HG03558 (cell line): ENCODE data around the gene LMAN2.
A peak's percentile ranks its signal among the peaks of the same experiment; 100 is the strongest.

Experiments
- ATAC-seq: cut with Tn5 transposase; IDR thresholded peaks from one replicate; pipeline ENCODE4 v1.9.1; 2021; ENCODE audit warnings: moderate number of reproducible peaks; ENCODE audit not compliant: unreplicated experiment; ENCODE audit errors: extremely low read depth

The LMAN2 gene

DNA sequence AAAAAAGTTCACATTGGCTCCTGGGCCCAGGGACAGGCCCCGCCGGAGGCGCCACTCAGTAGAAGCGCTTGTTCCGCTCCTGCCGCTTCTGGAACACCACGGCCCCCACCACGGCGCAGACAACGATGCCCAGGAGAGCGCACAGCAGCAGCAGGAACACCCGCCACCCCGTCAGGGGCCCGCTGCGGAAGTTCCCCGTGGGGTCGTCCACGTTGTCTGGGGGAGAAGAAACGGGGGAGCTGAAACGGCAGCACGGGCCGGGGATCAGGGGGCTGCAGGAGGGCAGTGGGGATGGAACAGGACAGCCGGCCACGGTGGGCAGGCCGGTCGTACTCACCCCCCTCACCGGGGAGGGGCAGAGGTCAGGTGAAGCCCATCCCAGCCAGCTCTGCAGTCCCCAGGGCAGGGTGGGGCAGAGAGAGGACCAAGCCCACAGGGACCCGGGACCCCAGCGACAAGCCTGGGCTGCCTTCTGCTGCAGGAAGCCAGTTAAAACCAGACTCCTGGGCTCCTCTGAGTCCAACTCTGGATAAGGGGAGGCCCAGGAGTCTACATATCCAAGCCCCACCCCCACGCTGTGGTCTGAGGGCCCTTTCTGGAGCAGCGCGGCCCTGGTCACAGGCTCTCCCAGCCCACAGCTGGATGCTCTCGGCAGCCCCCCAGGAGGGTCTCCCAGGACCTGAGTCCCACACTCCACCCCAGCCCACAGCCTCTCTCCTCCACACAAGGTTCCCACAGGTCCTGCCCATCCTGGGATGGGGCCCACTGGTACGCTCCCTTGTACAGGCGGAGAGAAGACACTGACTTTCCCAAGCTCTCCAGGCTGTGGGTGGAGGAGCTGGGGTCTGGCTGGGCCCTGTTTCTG, 19.2 kb downstream of the LMAN2 start:
- no peak for ATAC-seq

GRCh38 chr5:177330991-177331842, 20.3 kb downstream of the LMAN2 start:
- ATAC-seq: no peak

DNA sequence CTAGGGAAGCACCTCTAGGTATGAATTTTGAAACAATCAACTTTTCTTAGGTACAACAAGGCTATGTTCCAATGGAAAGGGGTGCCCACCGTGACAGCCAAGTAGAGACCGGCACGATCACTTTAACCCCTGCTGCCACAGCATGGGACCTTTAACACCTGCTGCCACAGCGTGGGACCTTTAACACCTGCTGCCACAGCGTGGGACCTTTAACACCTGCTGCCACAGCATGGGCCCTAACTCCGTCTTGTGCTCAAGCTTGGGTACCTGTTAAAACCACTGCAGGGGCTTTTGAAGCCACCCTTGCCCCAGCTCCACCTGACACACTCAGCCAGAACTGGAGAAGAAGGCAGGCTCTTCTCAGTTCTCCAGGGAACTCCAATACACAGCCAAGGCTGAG, 21.6 kb downstream of the LMAN2 start:
- ATAC-seq: no peak

- no peak for ATAC-seq
Measured at GRCh38 chr5:177328545-177329231, 22.8 kb downstream of the LMAN2 start.

DNA sequence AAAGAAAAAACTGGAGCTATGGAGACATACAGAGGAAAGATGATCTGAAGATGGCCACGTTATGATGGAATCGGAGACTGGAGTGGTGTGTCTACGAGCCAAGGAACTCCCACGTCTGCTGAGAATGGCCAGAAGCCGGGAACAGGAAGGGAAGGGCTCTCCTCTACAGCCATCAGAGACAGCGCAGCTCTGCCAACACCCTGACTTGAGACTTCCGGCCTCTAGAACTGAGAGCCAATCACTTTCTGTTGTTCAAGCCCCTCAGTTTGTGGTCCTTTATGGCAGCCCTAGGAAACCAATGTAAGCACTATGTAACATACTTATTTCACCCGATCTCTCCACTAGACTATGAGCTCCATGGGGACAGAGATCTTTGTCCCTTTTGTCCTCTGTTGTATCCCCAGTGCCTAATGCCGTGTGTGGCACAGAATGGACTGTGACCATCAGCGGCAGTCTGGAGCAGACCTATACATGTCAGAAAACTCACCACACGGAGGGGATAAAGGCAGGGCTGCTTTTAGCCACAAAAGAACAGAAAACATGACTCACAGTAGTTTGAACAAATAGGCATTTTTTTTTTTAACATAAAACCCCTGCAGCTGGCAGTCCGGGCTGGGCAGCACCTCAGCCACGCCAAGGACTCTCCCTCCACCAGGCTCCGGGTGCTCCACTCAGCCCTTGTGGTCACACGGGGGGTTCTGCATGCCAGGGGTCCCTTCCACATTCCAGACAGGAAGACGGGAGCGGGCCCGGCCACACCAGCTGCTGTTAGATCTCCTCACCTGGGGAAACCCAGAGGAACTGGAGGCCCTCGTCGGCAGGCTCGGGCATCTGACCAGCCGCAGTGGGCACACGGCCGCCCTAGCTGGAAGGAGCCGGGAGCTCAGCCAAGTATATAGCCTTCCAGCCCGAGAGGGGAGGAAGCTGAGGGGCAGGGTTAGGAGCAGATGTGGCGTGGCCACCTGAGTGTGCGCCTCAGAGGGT, 23.6 kb downstream of the LMAN2 start:
- ATAC-seq: no peak

DNA sequence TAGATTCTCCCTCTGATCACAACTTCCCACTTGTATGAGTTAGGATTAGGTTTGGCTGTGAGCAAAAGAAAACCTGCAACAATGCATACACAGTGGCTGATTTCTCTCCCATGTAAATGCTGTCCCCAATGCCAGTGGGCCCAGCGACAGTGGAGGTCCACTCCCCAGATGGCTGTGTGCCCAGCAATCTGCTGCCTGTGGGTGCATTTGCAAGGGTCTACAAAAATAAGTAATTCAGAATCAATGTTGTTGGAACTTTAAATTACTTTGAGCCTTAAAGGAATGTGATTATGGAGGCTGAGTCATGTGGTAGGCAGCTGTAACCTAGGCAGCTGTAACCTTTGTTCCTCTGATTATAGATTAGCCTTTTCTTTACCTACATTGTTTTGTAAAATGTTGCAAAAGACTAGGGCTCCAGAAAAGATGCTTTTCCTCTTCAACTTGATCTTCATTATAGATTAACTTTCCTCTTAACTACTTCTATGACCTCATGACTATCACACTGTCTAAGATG, 25.5 kb downstream of the LMAN2 start:
- ATAC-seq: no peak

GRCh38 chr5:177320879-177321278, 30.6 kb downstream of the LMAN2 start:
- ATAC-seq: no peak

GRCh38 chr5:177319913-177320588, 31.4 kb downstream of the LMAN2 start:
- no peak for ATAC-seq

DNA sequence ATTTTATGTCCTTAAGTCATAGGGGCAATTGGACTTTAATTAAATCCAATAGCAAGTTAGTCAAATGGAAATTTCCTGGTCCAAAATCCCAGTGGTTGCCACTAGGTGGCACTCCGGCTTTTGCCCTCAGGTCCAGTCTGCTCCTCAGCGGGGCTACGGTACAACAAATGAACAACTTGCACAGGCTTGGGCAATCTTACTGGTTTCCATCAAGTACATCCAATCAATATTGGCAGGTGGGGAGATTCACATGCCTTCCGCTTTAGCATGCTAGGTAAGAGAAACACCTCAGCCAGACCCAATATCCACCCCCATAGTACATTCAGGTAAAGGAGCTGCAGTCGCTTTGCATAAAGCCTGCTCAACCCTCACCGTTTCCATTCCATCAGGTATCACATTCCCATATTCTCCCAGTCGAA, 33.5 kb downstream of the LMAN2 start:
- no peak for ATAC-seq

DNA sequence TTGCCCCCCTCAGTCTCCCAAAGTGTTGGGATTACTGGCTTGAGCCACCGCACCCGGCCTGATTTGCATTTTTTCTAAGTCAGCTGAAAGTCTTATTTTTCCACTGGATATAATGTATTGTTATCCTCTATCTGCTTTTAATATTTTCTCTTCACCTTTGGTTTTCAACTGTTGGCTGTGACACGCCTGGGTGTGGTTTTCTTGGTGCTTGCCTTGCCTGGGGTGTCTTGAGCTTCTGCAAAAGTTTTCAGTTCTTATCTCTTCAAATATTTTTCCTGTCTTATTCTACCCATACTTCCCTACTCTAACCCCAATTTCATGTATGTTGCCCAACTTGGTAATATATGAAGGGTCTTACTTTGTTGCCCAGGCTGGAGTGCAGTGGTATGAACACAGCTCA, 35.5 kb downstream of the LMAN2 start:
- ATAC-seq: no peak

DNA sequence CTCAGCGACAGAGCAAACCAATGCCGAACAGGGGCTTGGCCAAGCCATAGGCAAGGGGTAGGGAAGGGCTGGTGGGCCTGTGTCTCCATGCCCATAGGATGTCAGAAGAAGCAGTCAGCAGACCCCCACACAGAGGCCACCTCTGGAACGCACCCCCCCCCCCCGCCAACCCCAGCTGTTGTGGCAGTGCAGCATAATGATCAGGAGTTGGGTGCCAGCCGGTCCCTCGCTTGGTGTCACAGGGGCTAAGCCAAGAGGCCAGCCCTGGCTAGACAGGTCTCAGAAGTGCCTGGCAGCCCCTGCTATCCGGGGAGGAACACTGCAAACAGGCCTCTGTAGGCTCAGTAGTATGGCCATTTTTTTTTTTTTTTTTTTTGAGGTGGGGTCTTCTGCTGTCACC, 36.1 kb downstream of the LMAN2 start:
- no peak for ATAC-seq

GRCh38 chr5:177314376-177315342, 36.8 kb downstream of the LMAN2 start:
- ATAC-seq: no peak

- ATAC-seq: no peak
Measured at GRCh38 chr5:177313561-177314259, 37.8 kb downstream of the LMAN2 start.

GRCh38 chr5:177312649-177313181, 38.8 kb downstream of the LMAN2 start:
- no peak for ATAC-seq

- peak; percentile 39 for ATAC-seq
Measured at GRCh38 chr5:177311723-177312648, 39.5 kb downstream of the LMAN2 start, which contains the start of gene MXD3. MXD3 (minus strand) TSS chr5:177311898; CDS start chr5:177311830, 68 bp downstream.

- no peak for ATAC-seq
Measured at GRCh38 chr5:177311392-177311722, 40.1 kb downstream of the LMAN2 start.
